SU-DHL-6 (cell line): Measurements from ENCODE around the gene RPL28.

Experiments
- H2AFZ ChIP-seq: fragments of 200-600 bp; sonication (generic); 2 replicates; pipeline ENCODE4 v1.6.1; 2014; ENCODE audit warnings: low read depth, mild to moderate bottlenecking, moderate library complexity, mixed read lengths, antibody characterized with exemption, low read length; ENCODE audit not compliant: severe bottlenecking
- H3F3A ChIP-seq: fragments of 200-600 bp; shearing (Covaris generic); 2 replicates; pipeline ENCODE4 v1.6.0; 2016; ENCODE audit warnings: antibody characterized with exemption, mild to moderate bottlenecking; ENCODE audit not compliant: insufficient read depth
- H3K27ac ChIP-seq: fragments of 200-600 bp; sonication (generic); 2 replicates; pipeline ENCODE4 v1.5.1; 2016; ENCODE audit warnings: low read depth, mild to moderate bottlenecking, low read length, moderate library complexity, mixed read lengths
- H3K27me3 ChIP-seq: fragments of 200-600 bp; sonication (generic), shearing (Covaris generic); 2 replicates; pipeline ENCODE4 v1.6.0; 2014; ENCODE audit warnings: mild to moderate bottlenecking, low read length
- H3K36me3 ChIP-seq: fragments of 200-600 bp; sonication (generic); 2 replicates; pipeline ENCODE4 v1.6.1; 2014; ENCODE audit warnings: mild to moderate bottlenecking, low read length, mixed read lengths
- H3K4me2 ChIP-seq: fragments of 300-600, 200-600 bp; shearing (Covaris generic), sonication (generic); 2 replicates; pipeline ENCODE4 v1.6.0; 2014; ENCODE audit warnings: low read length, low read depth, mild to moderate bottlenecking; ENCODE audit not compliant: poor library complexity, severe bottlenecking
- H3K4me3 ChIP-seq: fragments of 200-600 bp; sonication (generic); 2 replicates; pipeline ENCODE4 v1.5.1; 2014; ENCODE audit warnings: antibody characterized with exemption, low read length, mild to moderate bottlenecking, mixed read lengths; ENCODE audit not compliant: insufficient read depth, poor library complexity, severe bottlenecking
- H3K79me2 ChIP-seq: fragments of 200-600 bp; sonication (generic); 2 replicates; pipeline ENCODE4 v1.6.1; 2014; ENCODE audit warnings: mild to moderate bottlenecking, low read length, moderate library complexity; ENCODE audit not compliant: insufficient read depth
- H3K9ac ChIP-seq: fragments of 200-600 bp; sonication (generic); 2 replicates; pipeline ENCODE4 v1.7.0; 2014; ENCODE audit warnings: mild to moderate bottlenecking, low read length
- H3K9me2 ChIP-seq: fragments of 200-600 bp; sonication (generic); replicated peaks from 2 replicates; pipeline ENCODE4 v1.6.1; 2014; ENCODE audit warnings: low read length; ENCODE audit not compliant: insufficient read depth
- H3K9me3 ChIP-seq: fragments of 200-600 bp; sonication (generic); 2 replicates; pipeline ENCODE4 v1.6.1; 2014; ENCODE audit warnings: low read length, mixed read lengths; ENCODE audit not compliant: insufficient read depth
- H4K20me1 ChIP-seq: fragments of 200-600 bp; sonication (generic); 2 replicates; pipeline ENCODE4 v1.6.1; 2014; ENCODE audit warnings: low read depth, mild to moderate bottlenecking, antibody characterized with exemption, low read length, moderate library complexity, mixed read lengths
- CTCF ChIP-seq: fragments of 200-600 bp; sonication (generic); IDR thresholded peaks from one replicate; pipeline ENCODE4 v1.5.1; 2017; ENCODE audit warnings: antibody characterized with exemption, mild to moderate bottlenecking, low read length, moderate library complexity; ENCODE audit not compliant: insufficient read depth, poor library complexity, severe bottlenecking
- EZH2phosphoT487 ChIP-seq: fragments of 200-600 bp; sonication (generic), shearing (Covaris generic); conservative IDR thresholded peaks from 2 replicates; pipeline ENCODE4 v1.6.1; 2018; ENCODE audit warnings: mild to moderate bottlenecking, antibody characterized with exemption, low read length, moderate library complexity, mixed read lengths

Gene RPL28

GRCh38 chr19:55346725-55347441, 38.8 kb upstream of the RPL28 start:
- H3K4me2 ChIP-seq: no peak overlapping the region
- no peaks in the 10 kb centered on the region for H3F3A ChIP-seq
- no peaks in the 10 kb centered on the region for H3K27me3 ChIP-seq
- H3K9me3 ChIP-seq: no peaks in the 10 kb centered on the region
- H4K20me1 ChIP-seq: no peaks in the 10 kb centered on the region
- no peak overlapping the region for H2AFZ ChIP-seq
- no peaks in the 10 kb centered on the region for H3K36me3 ChIP-seq
- no peaks in the 10 kb centered on the region for H3K9me2 ChIP-seq
- H3K4me3 ChIP-seq: no peak overlapping the region
- TF ChIP-seq CTCF (no peak), EZH2phosphoT487 (no peak)
- H3K27ac ChIP-seq: no peak overlapping the region
- no peak overlapping the region for H3K9ac ChIP-seq
- no peaks in the 10 kb centered on the region for H3K79me2 ChIP-seq

GRCh38 chr19:55347442-55348009, 38.2 kb upstream of the RPL28 start:
- Histone ChIP-seq H3K27me3 (no peaks in the 10 kb centered on the region), H3K79me2 (no peaks in the 10 kb centered on the region), H3K9me3 (no peaks in the 10 kb centered on the region), H3F3A (no peaks in the 10 kb centered on the region), H3K27ac (no peak overlapping the region), H3K9ac (no peak overlapping the region), H3K4me2 (no peak overlapping the region), H3K9me2 (no peaks in the 10 kb centered on the region), H3K4me3 (no peak overlapping the region), H3K36me3 (no peaks in the 10 kb centered on the region), H2AFZ (no peak overlapping the region), H4K20me1 (no peaks in the 10 kb centered on the region)
- TF ChIP-seq CTCF: no peak
- TF ChIP-seq EZH2phosphoT487: no peak

DNA sequence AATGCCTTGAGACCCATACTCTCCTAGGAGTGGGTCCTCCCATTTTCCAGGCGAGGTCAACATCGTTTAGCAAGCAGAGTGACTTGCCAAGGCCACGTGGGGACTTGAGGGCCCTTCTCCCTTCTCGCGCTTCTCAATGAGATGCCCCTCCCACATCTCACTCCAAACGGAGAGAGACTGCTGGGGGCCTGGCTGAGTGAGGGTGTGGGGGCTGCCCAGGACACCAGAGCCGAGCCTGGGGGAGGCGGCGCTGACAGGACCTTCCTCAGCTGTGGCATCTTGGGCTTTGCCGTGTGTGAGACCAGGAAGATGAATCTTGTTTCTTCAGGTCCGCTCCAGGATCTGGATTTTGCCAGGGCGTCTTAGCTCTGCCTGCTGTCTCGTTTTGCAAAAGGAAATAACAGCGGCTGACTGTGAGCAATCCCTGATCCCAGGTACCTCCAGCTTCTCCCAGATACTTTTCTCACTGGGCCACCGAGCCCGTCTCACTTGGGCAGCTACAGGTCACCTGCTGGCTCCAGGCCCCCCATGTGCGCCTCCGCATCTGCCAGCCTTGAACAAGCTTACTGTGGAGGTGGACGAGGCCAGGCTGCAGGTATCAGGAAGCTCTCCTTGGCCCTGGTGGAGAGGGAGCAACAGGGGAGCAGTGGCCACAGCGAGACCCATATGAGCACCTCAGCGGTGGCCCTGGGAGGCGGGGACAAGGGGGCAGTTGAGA, 37.3 kb upstream of the RPL28 start:
- H3K9me2 ChIP-seq: no peaks in the 10 kb centered on the region
- H3K4me3 ChIP-seq: no peak overlapping the region
- no peak overlapping the region for H3K27ac ChIP-seq
- no peaks in the 10 kb centered on the region for H3F3A ChIP-seq
- no peaks in the 10 kb centered on the region for H3K9me3 ChIP-seq
- no peaks in the 10 kb centered on the region for H3K36me3 ChIP-seq
- no peaks in the 10 kb centered on the region for H4K20me1 ChIP-seq
- no peaks in the 10 kb centered on the region for H3K27me3 ChIP-seq
- H2AFZ ChIP-seq: no peak overlapping the region
- no peak overlapping the region for H3K9ac ChIP-seq
- H3K4me2 ChIP-seq: no peak overlapping the region
- H3K79me2 ChIP-seq: no peaks in the 10 kb centered on the region
- TF ChIP-seq EZH2phosphoT487: no peak
- no peak for TF ChIP-seq CTCF
